GM20000 (cell line): ENCODE measurements around the gene AFF1.
A peak's percentile ranks its signal among the peaks of the same experiment; 100 is the strongest.
"Not testable (repeated sequence)": the region's sequence is repeated elsewhere in the genome, so short reads cannot be mapped to it uniquely, and the experiment has no call there.

Source experiments
- DNase-seq: peaks from one replicate; pipeline ENCODE4 v3.0.0; 2012; ENCODE audit warnings: low spot score
- TF ChIP-seq, protein P1 (sequence below): IDR thresholded peaks from 2 replicates; pipeline ENCODE4 v1.5.1; 2012; ENCODE audit warnings: mild to moderate bottlenecking, control low read depth; ENCODE audit errors: extremely low read depth, missing control alignments

The AFF1 gene

DNA sequence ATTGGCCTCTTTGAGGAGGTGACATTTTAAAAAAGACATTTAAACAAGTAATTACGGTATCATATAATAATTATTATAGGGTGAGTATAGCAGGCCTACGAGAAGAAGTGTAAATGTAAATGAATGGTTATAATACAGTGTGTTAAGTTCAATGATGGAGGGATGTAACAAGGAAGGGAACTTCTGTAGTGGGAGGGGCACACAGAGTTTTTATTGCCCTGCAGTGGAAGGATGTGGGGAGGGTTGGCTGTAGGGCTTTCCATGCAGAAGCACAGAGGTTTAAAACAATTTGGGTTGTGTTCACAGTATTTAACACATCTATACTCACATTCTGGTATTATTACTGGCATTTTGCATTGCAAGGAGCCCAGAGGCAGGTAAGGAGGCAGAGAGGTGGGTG is 41.1 kb downstream of the AFF1 start:
- TF ChIP-seq, protein P1, sequence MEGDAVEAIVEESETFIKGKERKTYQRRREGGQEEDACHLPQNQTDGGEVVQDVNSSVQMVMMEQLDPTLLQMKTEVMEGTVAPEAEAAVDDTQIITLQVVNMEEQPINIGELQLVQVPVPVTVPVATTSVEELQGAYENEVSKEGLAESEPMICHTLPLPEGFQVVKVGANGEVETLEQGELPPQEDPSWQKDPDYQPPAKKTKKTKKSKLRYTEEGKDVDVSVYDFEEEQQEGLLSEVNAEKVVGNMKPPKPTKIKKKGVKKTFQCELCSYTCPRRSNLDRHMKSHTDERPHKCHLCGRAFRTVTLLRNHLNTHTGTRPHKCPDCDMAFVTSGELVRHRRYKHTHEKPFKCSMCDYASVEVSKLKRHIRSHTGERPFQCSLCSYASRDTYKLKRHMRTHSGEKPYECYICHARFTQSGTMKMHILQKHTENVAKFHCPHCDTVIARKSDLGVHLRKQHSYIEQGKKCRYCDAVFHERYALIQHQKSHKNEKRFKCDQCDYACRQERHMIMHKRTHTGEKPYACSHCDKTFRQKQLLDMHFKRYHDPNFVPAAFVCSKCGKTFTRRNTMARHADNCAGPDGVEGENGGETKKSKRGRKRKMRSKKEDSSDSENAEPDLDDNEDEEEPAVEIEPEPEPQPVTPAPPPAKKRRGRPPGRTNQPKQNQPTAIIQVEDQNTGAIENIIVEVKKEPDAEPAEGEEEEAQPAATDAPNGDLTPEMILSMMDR = no peak
- no peak for DNase-seq

GRCh38 chr4:86976801-86977485 is 42.1 kb downstream of the AFF1 start:
- TF ChIP-seq, protein P1 = no peak
- no peak for DNase-seq

DNA sequence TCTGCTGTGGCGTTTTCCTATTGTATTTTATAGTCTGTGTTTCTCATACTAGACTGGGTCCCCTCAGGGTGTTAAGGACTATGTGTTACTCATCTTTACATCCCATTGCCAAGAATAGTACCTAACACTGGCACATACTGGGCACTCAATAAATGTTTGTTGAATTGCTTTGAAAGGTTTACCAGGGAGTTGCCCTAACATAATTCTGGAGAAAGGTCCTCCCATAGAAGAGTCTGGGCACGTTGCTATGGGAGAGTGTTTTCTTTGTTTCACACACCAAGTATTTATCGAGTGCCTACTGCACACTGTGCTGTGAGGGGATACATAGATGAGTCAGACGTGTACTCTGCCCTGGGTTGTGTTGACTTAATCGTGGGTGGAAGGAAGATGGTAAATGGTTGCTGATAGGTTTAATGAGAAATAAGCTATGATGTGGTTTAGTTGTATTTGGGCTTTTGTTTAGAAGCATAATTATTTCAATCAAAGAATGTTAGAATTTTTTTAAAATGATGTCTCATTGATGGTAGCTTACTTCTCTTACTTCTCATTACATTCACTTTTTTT is 42.9 kb downstream of the AFF1 start:
- DNase-seq = peak; percentile 42
- TF ChIP-seq, protein P1 = no peak

DNA sequence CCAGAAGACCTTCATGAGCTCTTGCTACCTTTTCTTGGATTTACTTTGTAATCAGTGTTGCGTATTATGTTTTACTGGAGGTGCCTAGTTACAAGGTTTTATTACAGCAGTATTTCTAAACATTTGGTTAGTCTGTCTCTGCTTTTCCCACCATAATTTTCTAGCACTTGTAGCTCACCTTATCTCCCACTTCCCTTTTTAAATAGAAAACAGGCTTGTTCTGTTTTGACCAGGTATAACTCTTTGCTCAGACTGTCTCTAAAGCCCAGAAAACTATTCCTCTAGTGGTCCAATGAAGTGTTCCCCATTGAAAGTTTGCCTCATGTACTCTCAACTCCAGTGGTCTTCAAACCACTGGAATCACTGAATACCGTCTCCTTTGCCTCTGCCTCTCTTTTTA is 43.9 kb downstream of the AFF1 start:
- DNase-seq = no peak
- TF ChIP-seq, protein P1 = no peak

DNA sequence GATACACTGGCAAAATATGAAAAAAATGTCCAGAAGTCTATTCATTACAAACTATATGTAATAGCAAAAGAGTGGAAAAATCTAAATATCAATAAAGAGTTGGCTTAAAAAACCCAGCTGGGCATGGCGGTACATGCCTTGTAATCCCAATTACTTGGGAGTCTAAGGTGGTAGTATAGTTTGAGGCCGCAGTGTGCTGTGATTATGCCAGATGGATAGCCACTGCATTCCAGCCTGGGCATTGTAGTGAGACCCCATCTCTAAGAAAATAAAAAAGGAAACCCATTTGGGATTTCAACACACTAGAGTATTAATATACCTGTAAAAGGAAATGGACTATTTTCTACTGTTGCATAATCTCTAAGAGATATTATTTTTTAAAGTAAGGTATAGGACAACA is 45.4 kb downstream of the AFF1 start:
- TF ChIP-seq, protein P1 = no peak
- DNase-seq = no peak

GRCh38 chr4:86981789-86982188 is 47.0 kb downstream of the AFF1 start:
- DNase-seq = no peak
- TF ChIP-seq, protein P1 = no peak

GRCh38 chr4:86985852-86986251 is 51.0 kb downstream of the AFF1 start:
- not testable (repeated sequence) for DNase-seq

DNA sequence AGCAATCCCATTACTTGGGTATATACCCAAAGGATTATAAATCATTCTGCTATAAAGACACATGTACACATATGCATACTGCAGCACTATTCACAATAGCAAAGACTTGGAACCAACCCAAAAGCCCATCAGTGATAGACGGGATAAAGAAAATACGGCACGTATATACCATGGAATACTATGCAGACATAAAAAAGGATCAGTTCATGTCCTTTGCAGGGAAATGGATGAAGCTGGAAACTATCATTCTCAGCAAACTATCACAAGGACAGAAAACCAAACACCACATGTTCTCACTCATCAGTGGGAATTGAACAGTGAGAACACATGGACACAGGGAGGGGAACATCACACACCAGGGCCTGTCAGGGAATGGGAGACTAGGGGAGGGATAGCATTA is 54.8 kb downstream of the AFF1 start:
- DNase-seq = not testable (repeated sequence)

GRCh38 chr4:86990510-86990909 is 55.7 kb downstream of the AFF1 start:
- TF ChIP-seq, protein P1 = no peak

More at GRCh38 chr4:86990510-86990909, 55.7 kb downstream of the AFF1 start:
- no peak for DNase-seq
